SK-N-MC (cell line): ENCODE measurements around the gene ZNF563.

Experiments used
- DNase-seq: peaks from one replicate; pipeline ENCODE4 v3.0.0-alpha.2; 2011; ENCODE audit warnings: low read depth, low spot score
- H3K27ac ChIP-seq: fragments of 200-600 bp; sonication (generic); 2 replicates; pipeline ENCODE4 v1.5.1; 2016; ENCODE audit warnings: mixed run types
- H3K36me3 ChIP-seq: fragments of 200-600 bp; sonication (generic); 2 replicates; pipeline ENCODE4 v1.6.1; 2017; ENCODE audit warnings: antibody characterized with exemption, low read length, mixed read lengths; ENCODE audit not compliant: insufficient read depth
- H3K4me3 ChIP-seq: fragments of 200-600 bp; sonication (generic); 2 replicates; pipeline ENCODE4 v1.5.1; 2016
- H3K9ac ChIP-seq: fragments of 200-600 bp; sonication (generic); 2 replicates; pipeline ENCODE4 v1.8.0; 2017; ENCODE audit warnings: mixed run types, mixed read lengths; ENCODE audit not compliant: insufficient read length
- H3K9me3 ChIP-seq: fragments of 200-600 bp; sonication (generic); 2 replicates; pipeline ENCODE4 v1.6.1; 2017; ENCODE audit warnings: low read depth, mild to moderate bottlenecking, antibody characterized with exemption, low read length, moderate library complexity, mixed read lengths
- EZH2 ChIP-seq: fragments of 200-600 bp; sonication (generic); IDR thresholded peaks from one replicate; pipeline ENCODE4 v1.6.1; 2017; ENCODE audit warnings: antibody characterized with exemption
- FOXP2 ChIP-seq: optimal IDR thresholded peaks from 2 replicates; pipeline ENCODE3; 2011; ENCODE audit warnings: mild to moderate bottlenecking, moderate library complexity; ENCODE audit not compliant: insufficient read depth; ENCODE audit errors: extremely low read length, control extremely low read depth
- POLR2AphosphoS5 ChIP-seq: IDR thresholded peaks from 2 replicates; pipeline ENCODE4 v1.6.1; 2012; ENCODE audit warnings: mild to moderate bottlenecking, low read depth, low read length, borderline replicate concordance

Gene ZNF563

DNA sequence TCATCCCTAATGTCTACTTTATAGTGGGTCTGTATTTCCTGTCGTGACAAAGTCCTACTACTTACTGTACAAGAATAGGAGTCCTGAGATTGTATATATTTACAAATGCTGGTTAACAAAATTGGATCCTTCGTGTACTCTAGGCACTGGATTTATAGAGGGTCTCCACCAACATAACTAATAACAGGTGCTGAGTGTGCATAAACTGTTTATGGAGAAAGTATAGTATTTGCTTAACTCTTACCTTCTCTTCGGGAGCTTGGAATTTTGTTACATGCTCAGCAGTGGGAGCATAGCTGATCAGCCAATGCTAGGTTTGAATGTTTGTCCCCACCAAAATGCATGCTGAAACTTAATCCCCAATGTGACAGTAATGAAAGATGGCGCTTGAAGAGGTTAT is 19.9 kb upstream of the ZNF563 start:
- Histone ChIP-seq H3K4me3 (no peak overlapping the region), H3K9ac (no peak overlapping the region), H3K36me3 (no peaks in the 10 kb centered on the region), H3K27ac (no peak overlapping the region), H3K9me3 (no peaks in the 10 kb centered on the region)
- TF ChIP-seq POLR2AphosphoS5 (no peak), FOXP2 (no peak), EZH2 (no peak)
- no peak for DNase-seq

DNA sequence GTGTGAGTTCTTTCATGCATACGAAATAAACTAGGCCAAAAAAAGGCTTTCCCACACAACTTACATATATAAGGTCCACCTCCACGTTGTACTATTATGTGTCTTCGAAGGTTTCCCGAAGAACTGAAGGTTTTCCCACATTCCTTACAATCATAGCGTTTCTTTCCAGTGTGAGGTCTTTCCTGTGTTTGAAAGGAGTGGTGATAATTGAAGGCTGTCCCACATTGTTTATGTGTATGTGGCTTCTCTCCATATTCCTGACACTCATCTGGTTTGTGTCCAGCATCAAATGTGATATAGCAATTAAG is 17.4 kb upstream of the ZNF563 start:
- Histone ChIP-seq H3K9me3 (0 out of 2 replicates have a peak, but pooled peaks cover 4% of the 10 kb centered on the region), H3K36me3 (no peaks in the 10 kb centered on the region)
- DNase-seq = no peak

GRCh38 chr19:12350185-12350889 is 16.9 kb upstream of the ZNF563 start:
- no peak for DNase-seq
- Histone ChIP-seq H3K36me3 (no peaks in the 10 kb centered on the region), H3K9ac (no peak overlapping the region), H3K9me3 (0 out of 2 replicates have a peak, but pooled peaks cover 4% of the 10 kb centered on the region), H3K4me3 (no peak overlapping the region), H3K27ac (no peak overlapping the region)
- TF ChIP-seq POLR2AphosphoS5 (no peak), EZH2 (no peak), FOXP2 (no peak)

More for the DNA sequence above, 17.4 kb upstream of the ZNF563 start:
- H3K9ac ChIP-seq = no peak overlapping the region
- TF ChIP-seq POLR2AphosphoS5 (no peak), EZH2 (no peak), FOXP2 (no peak)
- no peak overlapping the region for H3K4me3 ChIP-seq
- H3K27ac ChIP-seq = no peak overlapping the region

GRCh38 chr19:12346896-12347295 is 13.5 kb upstream of the ZNF563 start:
- H3K4me3 ChIP-seq = no peak overlapping the region
- no peak overlapping the region for H3K9ac ChIP-seq
- H3K9me3 ChIP-seq = 0 out of 2 replicates have a peak, but pooled peaks cover 4% of the 10 kb centered on the region
- TF ChIP-seq EZH2 = no peak
- TF ChIP-seq FOXP2 = no peak
- TF ChIP-seq POLR2AphosphoS5 = no peak
- no peaks in the 10 kb centered on the region for H3K36me3 ChIP-seq
- DNase-seq = no peak
- H3K27ac ChIP-seq = no peak overlapping the region

DNA sequence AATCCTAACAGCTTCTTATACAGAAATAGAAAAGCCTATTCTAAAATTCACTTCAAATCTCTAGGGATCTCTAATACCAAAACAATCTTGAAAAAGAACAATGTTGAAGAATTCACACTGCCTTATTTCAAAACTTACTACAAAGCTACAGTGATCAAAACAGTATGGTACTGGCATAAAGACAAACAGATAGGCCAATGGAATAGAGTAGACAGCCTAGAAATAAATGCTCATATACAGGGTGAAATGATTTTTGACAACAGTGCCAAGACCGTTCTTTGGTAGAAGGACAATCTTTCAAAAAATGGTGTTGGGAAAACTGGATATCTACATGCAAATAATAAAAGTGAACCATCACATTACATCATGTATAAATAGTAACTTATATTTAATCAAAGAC is 11.8 kb upstream of the ZNF563 start:
- Histone ChIP-seq H3K9ac (no peak overlapping the region), H3K4me3 (no peak overlapping the region), H3K9me3 (0 out of 2 replicates have a peak, but pooled peaks cover 4% of the 10 kb centered on the region), H3K36me3 (no peaks in the 10 kb centered on the region), H3K27ac (no peak overlapping the region)
- TF ChIP-seq FOXP2 = no peak
- no peak for TF ChIP-seq POLR2AphosphoS5
- no peak for TF ChIP-seq EZH2
- no peak for DNase-seq

DNA sequence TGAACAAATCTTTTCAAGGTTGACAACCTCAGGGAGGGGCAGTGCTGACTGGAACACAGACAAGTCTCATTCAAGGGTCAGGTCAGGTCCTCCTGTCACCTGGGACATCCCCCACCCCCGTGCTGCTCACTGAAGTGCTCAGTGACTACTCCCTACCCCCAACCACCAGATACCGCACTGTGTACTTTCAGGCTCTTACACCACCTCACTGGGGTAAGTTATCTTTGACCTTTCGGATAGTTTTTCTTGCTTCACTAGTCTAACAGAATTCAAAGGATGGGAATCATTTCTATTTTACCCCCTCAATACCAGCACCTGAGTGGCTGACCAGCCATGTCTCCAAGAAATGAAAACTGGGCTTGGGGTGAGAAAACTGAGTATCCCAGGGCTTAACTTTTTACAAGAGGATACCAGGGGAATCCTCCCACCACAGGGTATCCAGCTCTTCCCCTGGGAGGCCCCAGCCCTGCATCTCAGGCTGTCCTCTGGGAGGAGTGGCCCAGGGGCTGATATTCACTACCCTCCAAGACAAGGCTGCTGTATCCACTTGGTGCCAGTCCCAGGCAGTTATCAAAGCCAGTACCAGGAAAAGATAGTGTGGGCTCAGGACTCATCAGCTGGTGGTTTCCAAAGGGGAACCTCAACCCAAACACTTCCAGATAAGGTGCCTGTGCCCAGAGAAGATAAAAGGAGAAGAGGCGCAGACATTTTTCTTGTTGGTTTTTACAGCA is 2.1 kb downstream of the ZNF563 start:
- DNase-seq = no peak
- H3K4me3 ChIP-seq = no peak overlapping the region
- H3K9ac ChIP-seq = no peak overlapping the region
- H3K27ac ChIP-seq = no peak overlapping the region
- H3K9me3 ChIP-seq = no peaks in the 10 kb centered on the region
- TF ChIP-seq EZH2 (no peak), FOXP2 (no peak), POLR2AphosphoS5 (no peak)
- H3K36me3 ChIP-seq = no peaks in the 10 kb centered on the region

GRCh38 chr19:12330340-12330739 is 3.1 kb downstream of the ZNF563 start:
- Histone ChIP-seq H3K4me3 (no peak overlapping the region), H3K9ac (no peak overlapping the region), H3K9me3 (no peaks in the 10 kb centered on the region), H3K27ac (no peak overlapping the region), H3K36me3 (no peaks in the 10 kb centered on the region)
- TF ChIP-seq FOXP2 = no peak
- TF ChIP-seq POLR2AphosphoS5 = no peak
- TF ChIP-seq EZH2 = no peak
- DNase-seq = no peak

DNA sequence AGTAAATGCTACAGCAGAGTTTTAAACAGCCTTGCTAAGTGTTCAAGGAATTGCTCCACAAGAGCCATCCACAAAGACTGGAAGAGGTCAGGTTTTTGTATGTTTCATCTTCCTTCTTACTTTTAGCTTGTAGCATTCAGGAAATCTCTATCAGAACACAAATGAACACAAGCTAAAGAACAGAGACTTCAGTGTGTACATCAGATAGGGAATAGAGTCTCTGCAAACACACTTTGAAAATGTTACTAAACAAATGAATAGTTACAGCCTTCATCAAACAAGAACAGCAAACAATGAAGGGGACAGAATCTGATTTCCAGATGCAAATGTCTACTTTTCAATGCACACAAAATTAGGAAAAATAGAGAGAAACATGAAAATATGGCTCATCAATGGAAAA is 7.7 kb downstream of the ZNF563 start:
- no peak for TF ChIP-seq FOXP2
- no peak for TF ChIP-seq EZH2
- TF ChIP-seq POLR2AphosphoS5 = no peak
- H3K9ac ChIP-seq = no peak overlapping the region
- H3K36me3 ChIP-seq = no peaks in the 10 kb centered on the region
- DNase-seq = no peak
- H3K9me3 ChIP-seq = no peaks in the 10 kb centered on the region
- H3K27ac ChIP-seq = no peak overlapping the region
- no peak overlapping the region for H3K4me3 ChIP-seq
